Muscle layer of duodenum (tissue), 2 donors: ENCODE data around the gene RERE.
A peak's percentile ranks its signal among the peaks of the same experiment; 100 is the strongest.

ENCODE experiments used
- H3K27ac ChIP-seq: one replicate; pipeline ENCODE4 v1.7.0; 2013; ENCODE audit warnings: mild to moderate bottlenecking, low read length
- H3K27me3 ChIP-seq: one replicate; pipeline ENCODE4 v1.7.0; 2013; ENCODE audit warnings: low read depth, mild to moderate bottlenecking, control low read depth, low read length
- H3K36me3 ChIP-seq, 2 donors: one replicate each; pipeline ENCODE4 v1.7.0; 2013; ENCODE audit warnings: low read length in 2 of 2, control low read depth in 1 of 2, mild to moderate bottlenecking in 1 of 2; ENCODE audit not compliant: insufficient read depth in 2 of 2, control insufficient read depth in 1 of 2
- H3K4me1 ChIP-seq, 2 donors: one replicate each; pipeline ENCODE4 v1.7.0; 2013; ENCODE audit warnings: low read length in 2 of 2, mild to moderate bottlenecking in 2 of 2, control low read depth in 1 of 2, moderate library complexity in 1 of 2; ENCODE audit not compliant: insufficient read depth in 2 of 2, control insufficient read depth in 1 of 2
- H3K4me3 ChIP-seq, 2 donors: one replicate each; pipeline ENCODE4 v1.7.0; 2013; ENCODE audit warnings: low read length in 2 of 2, low read depth in 1 of 2, mild to moderate bottlenecking in 1 of 2
- H3K9me3 ChIP-seq, 2 donors: one replicate each; pipeline ENCODE4 v1.7.0; 2013; ENCODE audit warnings: low read length in 2 of 2, control low read depth in 1 of 2, mild to moderate bottlenecking in 1 of 2; ENCODE audit not compliant: control insufficient read depth in 1 of 2
- donor health status: healthy.

The RERE gene

GRCh38 chr1:8349961-8350360 is 467.5 kb downstream of the RERE start:
- Histone ChIP-seq H3K9me3 (no peaks in the 10 kb centered on the region), H3K36me3 (peaks cover 4 to 14% of the 10 kb centered on the region in 2 donors), H3K27ac (no peak overlapping the region), H3K4me1 (peaks cover 0 to 27% of the 10 kb centered on the region in 2 donors), H3K27me3 (no peaks in the 10 kb centered on the region), H3K4me3 (no peak overlapping the region)

- H3K4me1 ChIP-seq = peaks cover 0 to 26% of the 10 kb centered on the region in 2 donors
- no peak overlapping the region for H3K27ac ChIP-seq
- no peaks in the 10 kb centered on the region for H3K9me3 ChIP-seq
These were observed 468.0 kb downstream of the RERE start for GRCh38 chr1:8349473-8349865.

GRCh38 chr1:8348777-8349472 is 468.5 kb downstream of the RERE start:
- Histone ChIP-seq H3K27ac (no peak overlapping the region), H3K4me1 (peaks cover 0 to 22% of the 10 kb centered on the region in 2 donors), H3K9me3 (no peaks in the 10 kb centered on the region), H3K27me3 (no peaks in the 10 kb centered on the region), H3K36me3 (peaks cover 0 to 10% of the 10 kb centered on the region in 2 donors), H3K4me3 (no peak overlapping the region)

More at GRCh38 chr1:8349473-8349865, 468.0 kb downstream of the RERE start:
- H3K27me3 ChIP-seq = no peaks in the 10 kb centered on the region
- peaks cover 0 to 13% of the 10 kb centered on the region in 2 donors for H3K36me3 ChIP-seq
- no peak overlapping the region for H3K4me3 ChIP-seq

GRCh38 chr1:8348047-8348776 is 469.2 kb downstream of the RERE start:
- no peaks in the 10 kb centered on the region for H3K27me3 ChIP-seq
- no peak overlapping the region for H3K4me3 ChIP-seq
- no peak overlapping the region for H3K27ac ChIP-seq
- no peaks in the 10 kb centered on the region for H3K9me3 ChIP-seq
- H3K36me3 ChIP-seq = peaks cover 0 to 5% of the 10 kb centered on the region in 2 donors
- H3K4me1 ChIP-seq = peaks cover 0 to 15% of the 10 kb centered on the region in 2 donors

- Histone ChIP-seq H3K9me3 (no peaks in the 10 kb centered on the region), H3K27me3 (no peaks in the 10 kb centered on the region), H3K4me1 (peaks cover 0 to 11% of the 10 kb centered on the region in 2 donors), H3K36me3 (peaks cover 0 to 4% of the 10 kb centered on the region in 2 donors), H3K4me3 (no peak overlapping the region), H3K27ac (no peak overlapping the region)
These were observed 469.8 kb downstream of the RERE start for GRCh38 chr1:8347635-8348034.

- H3K27me3 ChIP-seq = no peaks in the 10 kb centered on the region
- no peak overlapping the region for H3K27ac ChIP-seq
- no peaks in the 10 kb centered on the region for H3K4me1 ChIP-seq
- H3K36me3 ChIP-seq = no peaks in the 10 kb centered on the region
- no peak overlapping the region for H3K4me3 ChIP-seq
- no peaks in the 10 kb centered on the region for H3K9me3 ChIP-seq
These were observed 471.6 kb downstream of the RERE start for GRCh38 chr1:8345621-8346415.

- no peaks in the 10 kb centered on the region for H3K36me3 ChIP-seq
- no peaks in the 10 kb centered on the region for H3K4me1 ChIP-seq
- H3K4me3 ChIP-seq = no peak overlapping the region
- no peaks in the 10 kb centered on the region for H3K27me3 ChIP-seq
- no peaks in the 10 kb centered on the region for H3K9me3 ChIP-seq
- no peak overlapping the region for H3K27ac ChIP-seq
These were observed 472.4 kb downstream of the RERE start for GRCh38 chr1:8344893-8345507.

GRCh38 chr1:8343464-8344001 is 473.9 kb downstream of the RERE start:
- Histone ChIP-seq H3K4me1 (no peaks in the 10 kb centered on the region), H3K27ac (peak overlapping the region; percentile 8), H3K36me3 (peaks cover 0 to 9% of the 10 kb centered on the region in 2 donors), H3K9me3 (no peaks in the 10 kb centered on the region), H3K4me3 (no peak overlapping the region), H3K27me3 (no peaks in the 10 kb centered on the region)

- peak overlapping the region; percentile 8 for H3K27ac ChIP-seq
- no peak overlapping the region for H3K4me3 ChIP-seq
- H3K4me1 ChIP-seq = no peaks in the 10 kb centered on the region
- peaks cover 0 to 11% of the 10 kb centered on the region in 2 donors for H3K36me3 ChIP-seq
- H3K27me3 ChIP-seq = no peaks in the 10 kb centered on the region
- no peaks in the 10 kb centered on the region for H3K9me3 ChIP-seq
These were observed 474.4 kb downstream of the RERE start for GRCh38 chr1:8343044-8343443.

- Histone ChIP-seq H3K27ac (no peak overlapping the region), H3K4me1 (no peaks in the 10 kb centered on the region), H3K9me3 (no peaks in the 10 kb centered on the region), H3K36me3 (peaks cover 0 to 17% of the 10 kb centered on the region in 2 donors), H3K27me3 (no peaks in the 10 kb centered on the region), H3K4me3 (no peak overlapping the region)
These were observed 475.1 kb downstream of the RERE start for GRCh38 chr1:8342325-8342724.
